GM12874 (cell line): ENCODE results near the gene OR5C1.

Experiments
- TF ChIP-seq, protein P1 (sequence below): IDR thresholded peaks from 2 replicates; pipeline ENCODE4 v1.5.1; 2011; ENCODE audit warnings: low read depth, mild to moderate bottlenecking, control low read depth, low read length, moderate library complexity; ENCODE audit not compliant: insufficient read depth

OR5C1 gene

DNA sequence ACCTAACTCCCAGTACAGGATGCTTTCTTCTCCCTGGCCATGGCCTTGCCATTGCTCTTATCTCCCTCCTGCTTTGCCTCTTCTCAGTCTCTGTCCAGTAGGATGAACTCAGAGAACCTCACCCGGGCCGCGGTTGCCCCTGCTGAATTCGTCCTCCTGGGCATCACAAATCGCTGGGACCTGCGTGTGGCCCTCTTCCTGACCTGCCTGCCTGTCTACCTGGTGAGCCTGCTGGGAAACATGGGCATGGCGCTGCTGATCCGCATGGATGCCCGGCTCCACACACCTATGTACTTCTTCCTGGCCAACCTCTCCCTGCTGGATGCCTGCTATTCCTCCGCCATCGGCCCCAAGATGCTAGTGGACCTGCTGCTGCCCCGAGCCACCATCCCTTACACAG, at the start of gene OR5C1:
OR5C1 (plus strand) TSS at position 103 of the 400 bp plus-strand sequence; CDS start at position 103, 0 bp downstream.
- TF ChIP-seq, protein P1, sequence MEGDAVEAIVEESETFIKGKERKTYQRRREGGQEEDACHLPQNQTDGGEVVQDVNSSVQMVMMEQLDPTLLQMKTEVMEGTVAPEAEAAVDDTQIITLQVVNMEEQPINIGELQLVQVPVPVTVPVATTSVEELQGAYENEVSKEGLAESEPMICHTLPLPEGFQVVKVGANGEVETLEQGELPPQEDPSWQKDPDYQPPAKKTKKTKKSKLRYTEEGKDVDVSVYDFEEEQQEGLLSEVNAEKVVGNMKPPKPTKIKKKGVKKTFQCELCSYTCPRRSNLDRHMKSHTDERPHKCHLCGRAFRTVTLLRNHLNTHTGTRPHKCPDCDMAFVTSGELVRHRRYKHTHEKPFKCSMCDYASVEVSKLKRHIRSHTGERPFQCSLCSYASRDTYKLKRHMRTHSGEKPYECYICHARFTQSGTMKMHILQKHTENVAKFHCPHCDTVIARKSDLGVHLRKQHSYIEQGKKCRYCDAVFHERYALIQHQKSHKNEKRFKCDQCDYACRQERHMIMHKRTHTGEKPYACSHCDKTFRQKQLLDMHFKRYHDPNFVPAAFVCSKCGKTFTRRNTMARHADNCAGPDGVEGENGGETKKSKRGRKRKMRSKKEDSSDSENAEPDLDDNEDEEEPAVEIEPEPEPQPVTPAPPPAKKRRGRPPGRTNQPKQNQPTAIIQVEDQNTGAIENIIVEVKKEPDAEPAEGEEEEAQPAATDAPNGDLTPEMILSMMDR: no peak

DNA sequence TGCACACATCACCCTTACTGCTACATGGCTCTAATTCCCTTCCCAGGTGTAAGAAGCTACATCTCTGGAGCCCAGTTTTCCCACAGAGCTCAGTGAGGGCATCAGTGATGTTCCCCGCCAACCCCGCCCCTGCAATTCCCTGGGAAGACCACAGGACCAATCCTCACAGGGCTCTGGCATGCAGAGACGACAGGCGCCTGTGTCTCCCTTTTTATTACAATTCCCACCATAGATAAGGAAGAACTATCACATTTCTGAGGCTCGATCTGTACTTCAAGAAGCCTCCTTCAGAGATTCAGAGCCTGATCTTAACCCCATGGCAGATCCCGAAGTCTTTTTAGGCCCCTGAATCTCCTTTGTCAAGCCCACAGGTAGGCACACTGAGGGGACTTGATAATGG, 46.7 kb upstream of the OR5C1 start, which contains the start of gene OR1L6:
OR1L6 (plus strand) TSS at position 301 of the 400 bp plus-strand sequence. CDS start 7,545 bp downstream, outside the sequence.
- TF ChIP-seq, protein P1: no peak

DNA sequence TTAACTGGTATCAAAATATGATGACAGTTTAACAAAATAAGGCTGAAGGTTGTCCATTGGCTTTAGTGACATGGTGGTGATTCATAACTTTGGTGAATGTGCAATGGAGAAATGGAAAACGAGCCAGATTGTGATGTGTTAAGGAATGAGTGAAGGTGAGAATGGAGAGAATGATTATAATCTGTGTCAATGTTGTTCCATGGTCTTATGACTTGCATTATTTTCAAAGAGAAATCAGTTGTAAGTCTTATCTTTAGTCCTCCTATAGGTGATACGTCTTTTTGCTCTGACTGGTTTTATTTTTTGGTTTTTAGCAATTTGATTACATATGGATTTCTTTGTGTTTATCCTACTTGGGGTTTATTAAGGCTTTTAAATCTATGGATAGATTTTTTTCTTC, 33.9 kb upstream of the OR5C1 start:
- TF ChIP-seq, protein P1: no peak

DNA sequence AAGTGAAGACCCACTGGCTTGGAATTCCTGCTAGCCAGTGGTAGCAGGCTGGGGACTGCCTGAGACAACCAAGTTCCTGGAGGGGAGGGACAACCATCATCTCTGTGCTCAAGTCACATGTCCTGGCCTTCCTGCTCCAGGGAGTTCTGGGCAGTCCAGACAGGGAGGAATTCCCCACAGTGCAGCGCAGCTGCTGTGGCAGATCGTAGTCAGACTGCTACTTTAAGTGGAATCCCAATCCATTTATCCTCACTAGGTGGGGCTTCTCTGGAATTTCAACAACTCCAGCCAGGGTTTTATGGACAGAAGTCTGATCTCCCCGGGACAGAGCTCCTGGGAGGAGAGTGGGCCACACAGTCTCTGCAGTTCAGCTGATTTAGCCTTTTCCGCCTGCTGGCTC, 20.9 kb upstream of the OR5C1 start:
- TF ChIP-seq, protein P1: no peak

DNA sequence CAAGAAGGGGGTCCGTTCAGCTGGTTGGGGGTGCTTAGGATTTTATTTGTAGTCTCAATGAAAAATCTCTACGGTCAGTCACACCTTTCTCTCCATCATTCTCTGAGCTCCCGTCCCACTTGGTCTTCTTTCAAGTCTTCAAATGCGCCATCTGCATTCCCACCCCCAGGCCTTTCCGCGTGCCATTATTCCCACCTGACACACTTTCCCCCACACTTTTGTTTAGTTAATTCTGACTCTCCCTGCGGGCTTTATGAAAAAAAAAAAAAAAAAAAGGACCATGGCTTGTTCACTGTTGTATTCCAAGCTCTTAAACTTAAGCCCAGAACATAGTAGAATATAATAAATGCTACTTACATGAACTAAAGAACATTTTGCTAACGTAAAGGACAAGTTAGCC, 11.7 kb upstream of the OR5C1 start:
- TF ChIP-seq, protein P1: no peak

DNA sequence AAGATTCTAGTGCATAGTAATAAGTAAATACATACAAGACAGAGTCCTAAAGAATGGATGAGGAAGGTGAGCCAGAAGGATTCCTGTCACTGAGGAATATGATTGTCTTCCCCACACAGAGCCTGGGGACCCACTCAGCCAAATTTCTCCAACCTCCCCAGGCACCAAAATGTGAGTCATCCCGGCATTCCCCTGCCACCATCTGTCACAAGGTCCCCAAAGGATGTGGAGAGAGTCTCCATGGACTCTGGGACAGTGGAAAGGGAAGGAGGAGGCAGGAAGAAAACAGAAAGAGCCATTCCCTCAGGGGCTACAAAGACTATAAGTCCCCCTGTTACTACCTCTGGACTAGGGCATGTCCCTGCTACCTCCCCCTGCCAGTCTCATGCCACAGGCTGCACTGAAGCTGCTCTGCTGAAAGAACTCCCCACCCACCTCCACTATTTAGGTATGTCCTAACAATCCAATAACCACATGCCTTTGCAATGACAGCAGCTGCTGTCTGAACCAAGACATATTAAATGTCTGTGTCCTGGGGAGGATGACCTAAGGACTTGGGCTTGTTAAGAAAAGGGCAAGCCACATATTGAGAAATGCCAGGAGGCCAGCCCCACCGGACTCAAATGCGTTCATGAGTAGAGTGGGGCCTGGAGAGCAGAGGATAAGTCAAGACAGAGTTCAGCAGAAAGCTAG, 10.7 kb upstream of the OR5C1 start:
- TF ChIP-seq, protein P1: no peak

DNA sequence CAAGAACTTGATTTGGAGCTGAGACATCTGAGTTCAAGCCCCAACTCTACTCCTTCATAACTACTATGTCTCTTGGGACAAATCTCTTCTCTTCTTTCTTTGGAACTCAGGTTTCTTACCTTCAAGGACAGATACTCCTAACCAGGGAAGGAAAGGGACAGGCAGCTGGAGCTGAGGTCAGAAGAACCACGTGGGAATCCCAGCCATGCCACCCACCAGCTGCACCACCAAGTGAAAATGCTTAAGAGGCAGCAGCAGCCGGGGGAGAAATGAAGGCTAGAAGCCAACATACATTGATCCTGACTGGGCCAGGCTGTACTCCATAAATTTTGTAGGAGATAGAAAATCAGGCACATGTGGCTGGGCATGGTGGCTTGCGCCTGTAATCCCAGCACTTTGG, 9.6 kb upstream of the OR5C1 start:
- TF ChIP-seq, protein P1: no peak
